Activated naive CD8-positive, alpha-beta T cell treated with anti-CD3 and anti-CD28 coated beads, Interleukin-2, amount 50 U/mL, for 16 hours (primary cell): ENCODE results near the gene INSIG1.

Experiments used
- DNase-seq: peaks from one replicate; pipeline ENCODE4 v3.0.0-alpha.2; 2020; ENCODE audit warnings: low read depth, low spot score

INSIG1 gene

GRCh38 chr7:155300641-155301452 is 3.2 kb downstream of the INSIG1 start:
- no peak for DNase-seq

- no peak for DNase-seq
Measured at GRCh38 chr7:155303039-155303593, 5.4 kb downstream of the INSIG1 start.

DNA sequence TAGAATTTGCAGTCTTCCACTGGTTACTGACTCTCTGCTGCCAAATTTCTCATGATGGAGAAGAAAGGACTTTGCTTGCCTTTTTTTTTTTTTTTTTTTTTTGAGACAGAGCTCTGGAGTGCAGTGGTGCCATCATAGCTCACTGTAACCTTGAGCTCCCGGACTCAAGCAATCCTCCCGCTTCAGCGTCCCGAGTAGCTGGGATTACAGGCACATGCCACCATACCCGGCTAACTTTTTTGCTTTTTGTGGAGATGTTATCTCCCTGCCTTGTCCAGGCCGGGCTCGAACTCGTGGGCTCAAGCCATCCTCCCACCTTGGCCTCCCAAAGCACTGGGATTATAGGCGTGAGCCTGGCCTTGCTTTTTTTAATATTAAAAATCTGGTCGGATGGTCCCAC is 6.2 kb downstream of the INSIG1 start:
- DNase-seq = no peak

DNA sequence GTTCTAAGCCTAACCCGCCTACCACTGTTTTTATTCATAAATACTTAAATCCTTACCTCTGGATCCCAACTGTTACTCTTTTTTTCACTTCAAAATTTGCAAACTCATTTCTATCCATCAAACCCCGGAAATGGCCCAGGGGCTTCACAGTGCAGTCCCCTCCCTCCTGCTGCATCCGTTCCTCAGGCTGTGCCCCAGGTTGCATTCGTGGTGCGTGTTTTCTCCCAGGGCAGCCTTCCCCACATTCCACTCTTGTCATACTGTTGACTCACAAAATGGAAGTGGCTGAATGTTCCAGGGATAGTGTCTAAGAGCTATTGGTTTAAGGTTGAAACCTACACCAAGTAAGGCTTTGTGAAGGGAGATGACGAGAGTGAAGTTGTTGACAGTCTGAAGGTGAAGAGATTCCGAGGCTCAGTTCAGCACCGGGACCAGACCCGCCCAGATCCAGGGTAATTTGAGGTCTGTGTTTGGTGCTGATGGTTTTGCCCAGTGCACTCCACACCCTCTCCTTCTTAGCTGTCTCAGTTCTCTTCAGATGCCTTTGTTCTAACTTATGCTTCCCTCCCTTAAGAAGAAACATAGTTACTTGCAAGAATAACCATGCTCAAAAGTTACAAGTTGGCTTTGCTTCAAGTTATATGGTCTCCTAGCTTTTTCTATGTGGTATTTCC is 7.7 kb downstream of the INSIG1 start:
- DNase-seq = no peak

DNA sequence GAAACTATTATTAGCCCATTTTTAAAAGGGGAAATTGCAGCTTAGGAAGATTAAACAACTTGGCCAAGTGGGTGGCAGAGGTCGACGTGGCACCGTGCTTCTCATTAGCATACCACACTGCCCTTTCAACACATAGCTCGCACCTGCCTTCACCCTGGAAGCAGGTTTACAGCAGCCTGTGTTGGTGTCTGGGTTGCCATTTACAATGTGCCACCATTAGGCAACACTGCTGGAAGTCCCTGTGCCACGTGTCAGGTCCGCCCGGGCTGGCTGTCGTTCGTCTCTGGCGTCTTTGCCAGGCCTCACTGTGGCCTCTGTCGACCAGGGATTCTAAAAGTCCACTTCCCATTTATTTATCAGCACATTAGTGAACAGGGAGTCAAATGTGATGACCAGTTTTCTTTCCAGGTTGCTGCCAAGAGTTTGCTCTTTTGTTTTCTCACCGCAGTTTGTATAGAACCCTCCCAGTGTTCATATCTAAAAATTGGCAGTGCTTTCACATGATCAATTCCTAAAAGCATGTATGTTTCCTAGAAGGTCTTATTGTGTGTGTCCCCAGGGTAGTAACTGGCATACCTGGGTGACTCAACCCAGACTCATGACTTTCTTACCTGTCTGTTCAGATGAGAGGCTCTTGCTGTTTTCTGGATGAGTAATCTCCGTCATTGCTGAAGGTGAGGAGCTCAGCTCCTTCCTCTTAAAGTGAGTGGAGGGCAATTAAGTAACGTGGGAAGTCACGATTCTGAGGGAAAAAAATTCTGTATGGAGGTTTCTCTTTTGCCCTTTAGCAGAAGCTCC is 9.2 kb downstream of the INSIG1 start:
- no peak for DNase-seq

- DNase-seq = no peak
Measured at GRCh38 chr7:155308330-155309020, 10.8 kb downstream of the INSIG1 start.

GRCh38 chr7:155309021-155309338 is 11.3 kb downstream of the INSIG1 start:
- no peak for DNase-seq

DNA sequence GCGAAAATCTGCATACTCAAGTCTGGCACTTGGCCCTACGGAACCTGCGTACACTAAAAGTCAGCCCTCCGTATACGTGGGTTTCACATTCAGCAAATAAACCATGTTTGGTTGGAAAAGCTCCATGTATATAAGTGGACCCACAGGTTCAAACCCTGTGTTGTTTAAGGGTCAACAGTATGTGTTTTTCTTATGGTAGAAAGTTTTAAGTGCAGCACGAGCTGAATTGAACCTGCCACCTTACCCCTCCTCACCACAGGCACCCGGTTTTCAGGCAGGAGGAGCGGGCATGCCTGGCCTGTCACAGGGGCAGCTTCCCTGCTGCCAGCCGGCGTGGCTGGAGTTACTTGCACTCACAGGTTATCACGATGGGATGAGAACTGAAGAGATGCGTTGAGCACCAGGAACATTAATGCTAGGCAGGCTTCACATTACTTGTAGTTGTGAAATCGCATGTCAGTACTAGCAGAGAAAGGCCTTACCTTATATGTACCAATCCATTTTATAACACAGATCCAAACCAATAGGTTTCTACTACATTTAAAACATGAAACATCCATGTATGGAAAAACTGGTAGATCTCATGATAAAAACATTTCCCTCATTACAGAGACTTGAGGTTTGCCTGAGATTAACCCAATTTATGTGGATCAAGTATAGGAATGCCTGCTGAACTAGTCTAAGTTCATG is 12.9 kb downstream of the INSIG1 start:
- DNase-seq = no peak

GRCh38 chr7:155311826-155312537 is 14.3 kb downstream of the INSIG1 start:
- DNase-seq = no peak

DNA sequence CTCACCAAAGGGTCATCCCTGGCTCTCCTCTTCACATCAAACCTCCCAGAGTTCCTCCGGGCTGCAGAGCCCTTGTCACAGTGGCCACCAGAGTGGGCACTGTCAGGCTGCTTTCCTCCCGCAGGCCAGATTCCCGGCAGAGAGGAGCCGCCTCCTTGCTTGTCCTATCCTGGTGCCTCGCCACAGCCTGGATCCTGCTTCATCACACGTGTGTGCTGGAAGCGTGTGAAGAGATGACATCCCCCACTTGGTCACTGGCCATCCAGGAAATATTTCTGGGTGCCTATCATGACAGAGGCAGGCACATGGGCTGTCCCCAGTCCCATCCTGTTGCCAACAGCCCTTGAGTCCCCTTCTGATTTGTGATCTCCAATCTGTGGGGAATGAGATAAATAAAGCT is 15.0 kb downstream of the INSIG1 start:
- DNase-seq = no peak

DNA sequence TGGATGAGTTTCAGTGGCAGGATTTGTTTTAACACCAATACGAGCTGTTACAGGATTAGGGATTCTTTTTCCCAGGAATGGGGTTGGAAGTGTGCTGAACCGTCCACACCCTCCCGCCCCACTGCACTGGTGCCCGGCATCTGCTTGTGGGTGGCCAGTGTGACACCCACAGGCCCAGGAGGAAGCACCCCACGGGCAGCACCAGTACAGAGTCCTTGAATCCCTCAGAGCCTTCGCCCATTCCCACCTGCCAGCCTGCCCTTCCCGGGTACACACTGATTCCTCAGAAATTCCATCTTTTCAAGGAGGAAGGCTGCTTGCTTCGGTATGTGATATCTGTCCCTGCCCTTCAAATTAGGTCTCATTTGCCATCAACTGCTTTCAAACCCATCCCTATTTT is 15.4 kb downstream of the INSIG1 start:
- DNase-seq = no peak

DNA sequence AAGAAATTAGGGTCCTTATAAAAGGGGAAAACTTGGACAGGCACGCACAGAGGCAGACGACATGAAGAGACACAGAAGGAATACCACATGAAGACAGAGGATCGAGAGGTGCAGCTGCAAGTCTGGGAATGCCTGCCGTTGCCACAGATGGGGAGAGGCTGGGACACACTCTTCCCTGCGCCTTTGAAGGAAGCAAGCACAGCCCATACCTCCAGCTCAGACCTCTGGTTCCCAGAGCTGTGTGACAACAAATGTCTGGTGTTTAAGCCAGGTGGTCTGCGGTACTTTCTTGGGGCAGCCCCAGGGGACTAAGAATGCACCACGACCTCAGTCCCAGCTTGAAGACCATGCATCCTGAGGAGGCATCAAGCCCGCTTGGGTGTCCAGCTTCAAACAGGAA is 18.3 kb downstream of the INSIG1 start:
- no peak for DNase-seq

DNA sequence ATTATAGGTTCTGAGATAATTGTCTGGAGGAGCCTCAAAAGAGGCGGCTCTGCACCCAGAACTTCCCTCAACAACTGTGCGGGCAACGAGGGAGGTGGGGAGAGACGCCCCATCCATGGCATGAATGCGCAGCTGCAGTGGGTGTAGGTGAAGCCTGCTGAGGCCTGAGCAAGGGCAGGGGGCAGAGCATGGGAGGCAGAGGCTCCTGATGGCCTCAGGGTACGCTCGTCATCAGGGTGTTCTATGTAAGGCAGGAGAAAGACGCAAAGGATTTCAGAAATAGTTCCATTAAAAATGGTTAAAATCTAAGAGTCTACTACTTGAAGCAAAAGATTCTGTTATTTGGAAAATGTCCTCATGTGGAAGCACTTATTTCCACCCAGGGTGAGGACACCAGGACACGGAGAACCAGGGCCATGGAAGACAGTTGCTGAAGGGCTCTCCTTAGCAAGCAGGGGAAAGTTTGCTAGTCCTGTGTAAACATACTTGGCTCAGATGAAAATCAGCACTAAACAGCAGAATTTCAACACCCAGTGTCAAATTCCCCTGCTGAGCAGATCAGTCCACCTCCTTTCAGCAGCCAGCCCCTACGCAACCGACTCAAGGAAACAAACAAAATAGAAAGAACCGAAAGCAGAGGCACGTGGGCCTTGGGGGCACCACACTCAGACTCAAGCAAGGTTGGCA is 18.9 kb downstream of the INSIG1 start:
- no peak for DNase-seq

DNA sequence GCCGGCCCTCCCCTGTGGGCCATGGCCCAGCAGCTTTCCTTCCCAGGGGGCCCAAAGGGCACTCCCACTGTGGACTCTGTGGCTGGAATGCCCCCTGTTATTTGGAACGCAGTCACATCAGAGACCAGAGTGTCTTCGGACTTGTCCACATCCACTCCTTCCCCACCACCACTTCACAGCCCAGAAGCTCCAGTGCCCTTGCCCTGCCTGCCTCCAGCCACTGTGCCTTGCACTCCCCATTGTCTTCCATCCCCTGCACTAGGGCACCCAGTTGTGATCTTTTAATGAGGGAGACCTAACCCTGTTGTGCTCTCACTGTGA is 19.4 kb downstream of the INSIG1 start:
- no peak for DNase-seq

- no peak for DNase-seq
Measured at GRCh38 chr7:155318245-155318644, 20.6 kb downstream of the INSIG1 start.

GRCh38 chr7:155322530-155322929 is 24.9 kb downstream of the INSIG1 start:
- DNase-seq = no peak

DNA sequence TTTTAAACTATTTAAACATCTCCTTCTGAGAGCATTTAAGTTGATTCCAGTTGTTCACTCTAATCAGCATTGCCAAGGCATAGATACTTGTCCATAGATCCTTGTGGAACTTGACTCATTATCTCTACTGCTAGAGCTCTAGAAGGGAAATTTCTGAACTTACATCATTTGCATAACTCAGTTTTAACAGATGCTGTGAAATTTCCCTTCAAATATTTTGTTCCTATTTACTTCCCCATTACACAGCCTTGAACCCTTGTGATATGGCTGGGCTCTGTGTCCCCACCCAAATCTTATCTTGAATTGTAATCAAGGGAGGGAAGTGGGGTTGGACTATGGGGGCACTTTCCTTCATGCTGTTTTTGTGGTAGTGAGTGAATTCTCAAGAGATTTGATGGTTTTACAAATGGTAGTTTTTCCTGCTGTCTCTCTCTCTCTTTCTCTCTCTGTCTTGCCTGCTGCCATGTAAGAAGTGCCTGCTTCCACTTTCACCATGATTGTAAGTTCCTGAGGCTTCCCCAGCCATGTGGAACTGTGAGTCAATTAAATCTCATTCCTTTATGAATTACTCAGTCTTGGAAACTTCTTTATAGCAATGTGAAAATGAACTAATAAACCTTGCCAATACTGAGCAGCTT is 25.4 kb downstream of the INSIG1 start:
- DNase-seq = no peak

DNA sequence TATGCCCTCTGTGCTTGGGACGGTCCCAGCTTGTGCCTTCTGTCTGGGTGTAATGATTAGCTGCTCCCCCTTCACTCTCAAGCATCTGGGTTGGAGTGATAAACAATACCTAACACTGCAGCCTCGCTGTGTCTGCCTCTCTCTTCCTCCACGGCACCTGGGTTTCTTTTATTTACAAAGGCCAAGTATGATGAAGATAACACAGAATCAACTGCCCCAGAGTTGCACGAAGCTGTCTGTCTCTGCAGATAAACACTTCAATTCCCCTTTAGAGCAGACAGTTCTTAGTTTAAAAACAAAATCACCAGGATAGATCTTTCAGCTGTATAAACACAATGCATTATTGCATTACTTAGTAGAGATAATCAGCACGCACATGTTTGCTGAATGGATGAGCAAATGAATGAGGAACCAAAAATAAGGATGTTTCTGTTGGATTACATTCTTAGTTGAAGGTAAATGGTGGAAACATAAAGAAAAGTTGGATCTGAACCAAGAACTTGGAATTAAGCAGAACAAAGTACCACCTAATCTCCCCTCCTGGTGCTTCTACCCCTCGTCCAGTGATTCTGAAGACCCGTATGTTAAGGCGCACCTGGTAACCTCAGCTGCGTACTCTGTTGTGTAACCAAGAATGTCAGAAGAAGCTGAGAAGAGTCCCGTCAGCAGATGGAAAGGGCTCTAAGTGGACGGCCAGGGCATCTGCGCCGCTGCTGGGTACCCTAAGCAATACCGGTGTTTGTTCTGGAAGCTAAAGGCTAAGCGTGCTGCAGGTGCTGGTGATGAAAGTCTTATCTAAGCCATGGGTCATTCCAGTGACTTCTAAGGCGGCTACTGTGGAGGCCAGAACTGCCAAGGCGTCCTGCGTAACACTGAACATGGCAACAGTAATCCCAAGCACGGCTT is 26.6 kb downstream of the INSIG1 start:
- DNase-seq = no peak

DNA sequence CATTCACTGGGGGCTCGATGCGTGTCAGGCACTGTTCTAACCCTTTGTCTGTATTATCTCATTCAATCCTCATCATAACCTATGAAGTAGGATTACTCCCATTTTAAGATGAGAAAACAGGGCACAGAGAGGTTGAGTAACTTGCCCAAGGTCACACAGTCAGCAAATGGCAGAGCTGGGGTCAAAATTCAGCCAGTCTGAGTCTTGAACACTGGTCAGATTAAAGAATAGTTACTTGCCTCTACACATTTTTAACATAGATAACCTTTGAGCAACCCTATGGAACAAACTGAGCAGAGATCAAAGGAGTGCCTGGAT is 27.2 kb downstream of the INSIG1 start:
- no peak for DNase-seq
